HepG2 (cell line): ENCODE results near the gene GNG12. TPM values are rescaled to one million over a fixed set of nuclear protein-coding genes. Genes with fewer than 3 reads are reported as not detected.

ENCODE experiments used
- ATAD3A ChIP-seq: sonication (generic); formaldehyde crosslinking; IDR thresholded peaks from 2 replicates; pipeline ENCODE4 v1.4.0; 2020; ENCODE audit warnings: missing genetic modification reagents
- ATF6 ChIP-seq: sonication (generic); formaldehyde crosslinking; conservative IDR thresholded peaks from 2 replicates; pipeline ENCODE4 v1.4.0; 2020; ENCODE audit warnings: missing genetic modification reagents
- HMGA1 ChIP-seq: sonication (generic); formaldehyde crosslinking; conservative IDR thresholded peaks from 2 replicates; pipeline ENCODE4 v1.4.0; 2020; ENCODE audit warnings: missing genetic modification reagents
- ISX ChIP-seq: sonication (generic); formaldehyde crosslinking; conservative IDR thresholded peaks from 2 replicates; pipeline ENCODE4 v1.5.0; 2020; ENCODE audit warnings: missing genetic modification reagents
- MXD3 ChIP-seq: IDR thresholded peaks from 2 replicates; pipeline ENCODE4 v1.6.1; 2016; ENCODE audit warnings: mild to moderate bottlenecking, missing biosample characterization, missing genetic modification reagents
- MYC ChIP-seq: sonication (generic); formaldehyde crosslinking; IDR thresholded peaks from 2 replicates; pipeline ENCODE4 v1.9.0; 2021; ENCODE audit warnings: missing genetic modification reagents, borderline replicate concordance
- NFAT5 ChIP-seq: sonication (generic); formaldehyde crosslinking; IDR thresholded peaks from 2 replicates; pipeline ENCODE4 v1.4.0; 2020; ENCODE audit warnings: missing genetic modification reagents
- NFATC3 ChIP-seq: sonication (generic); formaldehyde crosslinking; IDR thresholded peaks from 2 replicates; pipeline ENCODE4 v1.5.1; 2020; ENCODE audit warnings: mild to moderate bottlenecking, missing genetic modification reagents
- POGZ ChIP-seq: sonication (generic); formaldehyde crosslinking; IDR thresholded peaks from 2 replicates; pipeline ENCODE4 v1.4.0; 2020; ENCODE audit warnings: mild to moderate bottlenecking, missing genetic modification reagents
- SP1 ChIP-seq, 2 experiments: fragments of 450-650 bp in 1 of 2; sonication (generic) in 1 of 2; formaldehyde crosslinking in 1 of 2; IDR thresholded peaks; 2 replicates each; pipeline versions ENCODE4 v1.4.0 to v1.6.1; 2016 to 2020; ENCODE audit warnings: missing genetic modification reagents in 1 of 2
- TBX3 ChIP-seq: fragments of 450-650 bp; IDR thresholded peaks from 2 replicates; pipeline ENCODE4 v1.6.1; 2017; ENCODE audit warnings: antibody characterized with exemption, mild to moderate bottlenecking, inconsistent platforms, borderline replicate concordance
- TMF1 ChIP-seq: sonication (generic); formaldehyde crosslinking; IDR thresholded peaks from 2 replicates; pipeline ENCODE4 v1.8.1; 2022; ENCODE audit warnings: low read depth, missing genetic modification reagents
- ZBTB46 ChIP-seq: sonication (generic); formaldehyde crosslinking; IDR thresholded peaks from 2 replicates; pipeline ENCODE4 v1.4.0; 2020; ENCODE audit warnings: mild to moderate bottlenecking, missing genetic modification reagents, borderline replicate concordance
- ZNF17 ChIP-seq: sonication (generic); formaldehyde crosslinking; IDR thresholded peaks from 2 replicates; pipeline ENCODE4 v1.5.0; 2020; ENCODE audit warnings: mild to moderate bottlenecking, missing genetic modification reagents
- ZNF264 ChIP-seq: sonication (generic); formaldehyde crosslinking; IDR thresholded peaks from 2 replicates; pipeline ENCODE4 v1.4.0; 2020; ENCODE audit warnings: missing genetic modification reagents
- ZNF331 ChIP-seq: sonication (generic); formaldehyde crosslinking; IDR thresholded peaks from 2 replicates; pipeline ENCODE4 v1.4.0; 2020; ENCODE audit warnings: missing genetic modification reagents
- ZNF343 ChIP-seq: sonication (generic); formaldehyde crosslinking; IDR thresholded peaks from 2 replicates; pipeline ENCODE4 v1.4.0; 2020; ENCODE audit warnings: mild to moderate bottlenecking, missing genetic modification reagents
- ZNF468 ChIP-seq: sonication (generic); formaldehyde crosslinking; IDR thresholded peaks from 2 replicates; pipeline ENCODE4 v1.8.0; 2022; ENCODE audit warnings: mild to moderate bottlenecking, moderate library complexity, missing genetic modification reagents
- ZNF543 ChIP-seq: sonication (generic); formaldehyde crosslinking; IDR thresholded peaks from 2 replicates; pipeline ENCODE4 v1.4.0; 2020; ENCODE audit warnings: mild to moderate bottlenecking, missing genetic modification reagents
- ZNF557 ChIP-seq: sonication (generic); formaldehyde crosslinking; IDR thresholded peaks from 2 replicates; pipeline ENCODE4 v1.4.0; 2020; ENCODE audit warnings: missing genetic modification reagents
- ZNF724P ChIP-seq: sonication (generic); formaldehyde crosslinking; IDR thresholded peaks from 2 replicates; pipeline ENCODE4 v1.8.0; 2022; ENCODE audit warnings: missing genetic modification reagents, borderline replicate concordance
- ZNF792 ChIP-seq: IDR thresholded peaks from 2 replicates; pipeline ENCODE4 v1.6.1; 2016
- polyA plus RNA-seq, 8 experiments: library from polyadenylated mRNA; depleted of rRNA in 3 of 8; stranded (reverse) in 7 of 8; unstranded in 1 of 8; fragments of >200 nt; fragmentation: Illumina TruSeq in 4 of 8; extraction: Trizol in 4 of 8; gene quantifications; 2 replicates each; pipeline versions ENCODE4 v1.2.1 to v1.2.3, GENCODE V29; 2011 to 2016; ENCODE audit warnings: low read depth in 4 of 8, missing spikeins in 1 of 8, mixed read lengths in 1 of 8; ENCODE audit not compliant: insufficient read depth in 1 of 8
- total RNA-seq, 5 experiments: library from RNA; depleted of rRNA; stranded (reverse); fragments of >200 nt; fragmentation: Illumina TruSeq; extraction: Trizol; gene quantifications; 2 replicates each; pipeline ENCODE4 v1.2.3, GENCODE V29; 2016; ENCODE audit warnings: low read depth in 1 of 5

The GNG12 gene
- total and polyA plus RNA-seq, 2 of the 13 experiments (the other 11 are each of a cell fraction or from before 2014, with no cell fraction given), result 0.11 TPM

GRCh38 chr1:67760030-67760821, 73.0 kb downstream of the GNG12 start (continued):
- TF ChIP-seq NFAT5 (CRISPR knock-in tag) (no peak), ZNF468 (CRISPR knock-in tag) (no peak), ISX (CRISPR knock-in tag) (no peak), ATF6 (CRISPR knock-in tag) (no peak), NFATC3 (CRISPR knock-in tag) (no peak), TMF1 (CRISPR knock-in tag) (no peak), ATAD3A (no peak), MYC (CRISPR knock-in tag) (no peak), ZNF724P (CRISPR knock-in tag) (no peak), ZNF343 (CRISPR knock-in tag) (no peak), ZNF792 (CRISPR knock-in tag) (no peak), TBX3 (peak; percentile 79), ZNF264 (CRISPR knock-in tag) (0 out of 2 replicates have a peak, but pooled peaks have one; percentile 42), ZNF543 (no peak), MXD3 (no peak), SP1 (IDR thresholded peaks at IDR 0.05) (no peak), SP1 (CRISPR knock-in tag; IDR thresholded peaks at IDR 0.05) (no peak), ZNF557 (CRISPR knock-in tag) (no peak), POGZ (CRISPR knock-in tag) (peak; percentile 60), ZNF17 (CRISPR knock-in tag) (no peak), HMGA1 (CRISPR knock-in tag) (no peak), ZNF331 (CRISPR knock-in tag) (peak; percentile 19; the same call in 1 of the 2 replicates), ZBTB46 (CRISPR knock-in tag) (no peak)
